Neural cell (in vitro differentiated cells): ENCODE measurements around the gene KDM2A. TPM values are rescaled to one million over a fixed set of nuclear protein-coding genes. Genes with fewer than 3 reads are reported as not detected.

Experiments
- H2AFZ ChIP-seq: fragments of 200-600, 300-800 bp; sonication (generic), shearing (Covaris generic); 2 replicates; pipeline ENCODE4 v1.6.0; 2014; ENCODE audit warnings: low read depth, mild to moderate bottlenecking, antibody characterized with exemption, low read length, moderate library complexity
- H3F3A ChIP-seq: fragments of 200-600 bp; shearing (Covaris generic); 2 replicates; pipeline ENCODE4 v1.6.1; 2016; ENCODE audit warnings: mild to moderate bottlenecking, moderate library complexity, mixed read lengths, antibody characterized with exemption, low read length; ENCODE audit not compliant: insufficient read depth, poor library complexity, severe bottlenecking
- H3K27ac ChIP-seq: fragments of 200-600, 300-800 bp; sonication (generic), shearing (Covaris generic); 2 replicates; pipeline ENCODE4 v1.5.1; 2014; ENCODE audit warnings: mild to moderate bottlenecking, low read length, moderate library complexity
- H3K27me3 ChIP-seq: fragments of 300-800, 200-600 bp; sonication (generic), shearing (Covaris generic); 2 replicates; pipeline ENCODE4 v1.6.0; 2014; ENCODE audit warnings: mild to moderate bottlenecking, low read depth, low read length, moderate library complexity; ENCODE audit not compliant: insufficient read depth
- H3K36me3 ChIP-seq: fragments of 300-800, 200-600 bp; sonication (generic), shearing (Covaris generic); 2 replicates; pipeline ENCODE4 v1.5.1; 2014; ENCODE audit warnings: mild to moderate bottlenecking, antibody characterized with exemption, low read length, moderate library complexity; ENCODE audit not compliant: insufficient read depth
- H3K4me2 ChIP-seq: fragments of 300-800, 200-600 bp; sonication (generic), shearing (Covaris generic); 2 replicates; pipeline ENCODE4 v1.6.0; 2014; ENCODE audit warnings: mild to moderate bottlenecking, low read length
- H3K4me3 ChIP-seq: fragments of 300-800, 200-600 bp; sonication (generic), shearing (Covaris generic); 2 replicates; pipeline ENCODE4 v1.5.1; 2014; ENCODE audit warnings: mild to moderate bottlenecking, low read length, moderate library complexity
- H3K79me2 ChIP-seq: fragments of 200-600 bp; shearing (Covaris generic); replicated peaks from 2 replicates; pipeline ENCODE4 v1.6.0; 2014; ENCODE audit warnings: mild to moderate bottlenecking, low read length, moderate library complexity; ENCODE audit not compliant: insufficient read depth
- H3K9ac ChIP-seq: fragments of 300-800, 200-600 bp; sonication (generic), shearing (Covaris generic); 2 replicates; pipeline ENCODE4 v1.6.1; 2016; ENCODE audit warnings: mild to moderate bottlenecking, low read length, mixed read lengths
- H3K9me2 ChIP-seq: fragments of 200-600 bp; shearing (Covaris generic); 2 replicates; pipeline ENCODE4 v1.6.1; 2016; ENCODE audit warnings: mild to moderate bottlenecking, low read length, mixed read lengths; ENCODE audit not compliant: insufficient read depth
- H3K9me3 ChIP-seq: fragments of 200-600, 300-800 bp; sonication (generic), shearing (Covaris generic); 2 replicates; pipeline ENCODE4 v1.6.1; 2016; ENCODE audit warnings: mild to moderate bottlenecking, mixed run types, low read length, moderate library complexity, mixed read lengths
- H4K20me1 ChIP-seq: fragments of 200-600 bp; shearing (Covaris generic); 2 replicates; pipeline ENCODE4 v1.6.1; 2016; ENCODE audit warnings: mild to moderate bottlenecking, mixed run types; ENCODE audit not compliant: insufficient read depth
- EP300 ChIP-seq: fragments of 450-650 bp; conservative IDR thresholded peaks from 2 replicates; pipeline ENCODE4 v1.6.1; 2014; ENCODE audit warnings: antibody characterized with exemption, mild to moderate bottlenecking, moderate library complexity; ENCODE audit not compliant: poor library complexity, severe bottlenecking
- EZH2 ChIP-seq: fragments of 200-600, 300-800 bp; shearing (Covaris generic), sonication (generic); IDR thresholded peaks from 2 replicates; pipeline ENCODE4 v1.6.1; 2014; ENCODE audit warnings: antibody characterized with exemption, low read length, borderline replicate concordance, mild to moderate bottlenecking; ENCODE audit not compliant: insufficient read depth, poor library complexity, severe bottlenecking
- MXI1 ChIP-seq: fragments of 450-650 bp; conservative IDR thresholded peaks from 2 replicates; pipeline ENCODE4 v1.6.1; 2014; ENCODE audit warnings: antibody characterized with exemption, mild to moderate bottlenecking; ENCODE audit not compliant: poor library complexity, severe bottlenecking
- POLR2AphosphoS5 ChIP-seq: IDR thresholded peaks from 2 replicates; pipeline ENCODE4 v1.6.1; 2012
- RAD21 ChIP-seq: fragments of 450-650 bp; conservative IDR thresholded peaks from 2 replicates; pipeline ENCODE4 v1.6.1; 2014; ENCODE audit warnings: antibody characterized with exemption, mild to moderate bottlenecking, moderate library complexity
- SMC3 ChIP-seq: fragments of 450-650 bp; conservative IDR thresholded peaks from 2 replicates; pipeline ENCODE4 v1.6.1; 2014; ENCODE audit warnings: antibody characterized with exemption, mild to moderate bottlenecking, moderate library complexity; ENCODE audit not compliant: poor library complexity
- TAF1 ChIP-seq: IDR thresholded peaks from 2 replicates; pipeline ENCODE4 v1.6.1; 2012; ENCODE audit warnings: low read depth
- polyA plus RNA-seq: library from polyadenylated mRNA; depleted of rRNA; stranded (reverse); fragments of >200 nt; gene quantifications from 2 replicates; pipeline ENCODE4 v1.2.3, GENCODE V29; 2014
- TF ChIP-seq, protein P1 (sequence below): IDR thresholded peaks from 2 replicates; pipeline ENCODE4 v1.6.1; 2012; ENCODE audit warnings: borderline replicate concordance
- TF ChIP-seq, protein P2 (sequence below): fragments of 450-650 bp; IDR thresholded peaks from 2 replicates; pipeline ENCODE4 v1.5.1; 2014; ENCODE audit warnings: antibody characterized with exemption, mild to moderate bottlenecking, moderate library complexity; ENCODE audit not compliant: poor library complexity, severe bottlenecking

The KDM2A gene
- polyA plus RNA-seq, 1 donor from 2014 or later = 12.4 TPM

DNA sequence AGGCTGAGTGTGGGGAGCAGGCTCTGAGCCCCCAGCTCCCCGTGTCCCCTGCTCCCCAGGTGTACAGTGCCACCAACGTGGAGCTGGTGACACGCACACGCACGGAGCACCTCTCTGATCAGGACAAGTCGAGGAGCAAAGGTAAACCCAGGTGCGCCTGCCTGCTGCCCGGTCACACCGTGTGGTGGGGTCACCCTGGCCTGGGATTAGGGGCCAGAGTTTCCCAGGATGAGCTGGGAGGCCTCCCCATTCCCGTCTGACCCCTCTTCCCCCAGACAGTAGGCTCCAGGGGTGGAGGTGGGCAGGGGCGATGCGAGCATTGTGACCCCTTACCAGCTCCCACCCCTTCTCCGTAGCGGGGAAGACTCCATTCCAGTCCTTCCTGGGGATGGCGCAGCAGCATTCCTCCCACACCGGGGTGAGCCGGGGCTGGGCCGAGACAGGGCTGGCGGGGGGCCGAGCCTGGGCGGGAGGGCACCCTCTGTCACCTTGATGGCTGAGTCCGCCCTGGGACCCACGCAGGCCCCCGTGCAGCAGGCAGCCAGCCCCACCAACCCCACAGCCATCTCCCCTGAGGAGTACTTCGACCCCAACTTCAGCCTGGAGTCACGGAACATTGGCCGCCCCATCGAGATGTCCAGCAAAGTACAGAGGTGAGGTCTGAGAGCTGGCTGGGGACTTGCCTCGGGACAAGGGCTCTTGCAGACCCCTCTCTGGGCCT, 180.6 kb downstream of the KDM2A start:
- Histone ChIP-seq H3K9me3 (no peaks in the 10 kb centered on the region), H4K20me1 (no peaks in the 10 kb centered on the region), H3K4me2 (no peak overlapping the region), H3K4me3 (no peak overlapping the region), H3K27ac (no peak overlapping the region), H3F3A (no peaks in the 10 kb centered on the region), H3K79me2 (no peaks in the 10 kb centered on the region), H2AFZ (no peak overlapping the region), H3K27me3 (peaks cover 17% of the 10 kb centered on the region), H3K9ac (no peak overlapping the region), H3K9me2 (no peaks in the 10 kb centered on the region), H3K36me3 (peaks cover 4% of the 10 kb centered on the region)
- no peak for TF ChIP-seq RAD21
- no peak for TF ChIP-seq SMC3
- TF ChIP-seq, protein P1, sequence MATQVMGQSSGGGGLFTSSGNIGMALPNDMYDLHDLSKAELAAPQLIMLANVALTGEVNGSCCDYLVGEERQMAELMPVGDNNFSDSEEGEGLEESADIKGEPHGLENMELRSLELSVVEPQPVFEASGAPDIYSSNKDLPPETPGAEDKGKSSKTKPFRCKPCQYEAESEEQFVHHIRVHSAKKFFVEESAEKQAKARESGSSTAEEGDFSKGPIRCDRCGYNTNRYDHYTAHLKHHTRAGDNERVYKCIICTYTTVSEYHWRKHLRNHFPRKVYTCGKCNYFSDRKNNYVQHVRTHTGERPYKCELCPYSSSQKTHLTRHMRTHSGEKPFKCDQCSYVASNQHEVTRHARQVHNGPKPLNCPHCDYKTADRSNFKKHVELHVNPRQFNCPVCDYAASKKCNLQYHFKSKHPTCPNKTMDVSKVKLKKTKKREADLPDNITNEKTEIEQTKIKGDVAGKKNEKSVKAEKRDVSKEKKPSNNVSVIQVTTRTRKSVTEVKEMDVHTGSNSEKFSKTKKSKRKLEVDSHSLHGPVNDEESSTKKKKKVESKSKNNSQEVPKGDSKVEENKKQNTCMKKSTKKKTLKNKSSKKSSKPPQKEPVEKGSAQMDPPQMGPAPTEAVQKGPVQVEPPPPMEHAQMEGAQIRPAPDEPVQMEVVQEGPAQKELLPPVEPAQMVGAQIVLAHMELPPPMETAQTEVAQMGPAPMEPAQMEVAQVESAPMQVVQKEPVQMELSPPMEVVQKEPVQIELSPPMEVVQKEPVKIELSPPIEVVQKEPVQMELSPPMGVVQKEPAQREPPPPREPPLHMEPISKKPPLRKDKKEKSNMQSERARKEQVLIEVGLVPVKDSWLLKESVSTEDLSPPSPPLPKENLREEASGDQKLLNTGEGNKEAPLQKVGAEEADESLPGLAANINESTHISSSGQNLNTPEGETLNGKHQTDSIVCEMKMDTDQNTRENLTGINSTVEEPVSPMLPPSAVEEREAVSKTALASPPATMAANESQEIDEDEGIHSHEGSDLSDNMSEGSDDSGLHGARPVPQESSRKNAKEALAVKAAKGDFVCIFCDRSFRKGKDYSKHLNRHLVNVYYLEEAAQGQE = no peak
- no peak for TF ChIP-seq POLR2AphosphoS5
- no peak for TF ChIP-seq TAF1
- no peak for TF ChIP-seq EP300
- TF ChIP-seq, protein P2, sequence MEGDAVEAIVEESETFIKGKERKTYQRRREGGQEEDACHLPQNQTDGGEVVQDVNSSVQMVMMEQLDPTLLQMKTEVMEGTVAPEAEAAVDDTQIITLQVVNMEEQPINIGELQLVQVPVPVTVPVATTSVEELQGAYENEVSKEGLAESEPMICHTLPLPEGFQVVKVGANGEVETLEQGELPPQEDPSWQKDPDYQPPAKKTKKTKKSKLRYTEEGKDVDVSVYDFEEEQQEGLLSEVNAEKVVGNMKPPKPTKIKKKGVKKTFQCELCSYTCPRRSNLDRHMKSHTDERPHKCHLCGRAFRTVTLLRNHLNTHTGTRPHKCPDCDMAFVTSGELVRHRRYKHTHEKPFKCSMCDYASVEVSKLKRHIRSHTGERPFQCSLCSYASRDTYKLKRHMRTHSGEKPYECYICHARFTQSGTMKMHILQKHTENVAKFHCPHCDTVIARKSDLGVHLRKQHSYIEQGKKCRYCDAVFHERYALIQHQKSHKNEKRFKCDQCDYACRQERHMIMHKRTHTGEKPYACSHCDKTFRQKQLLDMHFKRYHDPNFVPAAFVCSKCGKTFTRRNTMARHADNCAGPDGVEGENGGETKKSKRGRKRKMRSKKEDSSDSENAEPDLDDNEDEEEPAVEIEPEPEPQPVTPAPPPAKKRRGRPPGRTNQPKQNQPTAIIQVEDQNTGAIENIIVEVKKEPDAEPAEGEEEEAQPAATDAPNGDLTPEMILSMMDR = no peak
- no peak for TF ChIP-seq EZH2
- no peak for TF ChIP-seq MXI1

DNA sequence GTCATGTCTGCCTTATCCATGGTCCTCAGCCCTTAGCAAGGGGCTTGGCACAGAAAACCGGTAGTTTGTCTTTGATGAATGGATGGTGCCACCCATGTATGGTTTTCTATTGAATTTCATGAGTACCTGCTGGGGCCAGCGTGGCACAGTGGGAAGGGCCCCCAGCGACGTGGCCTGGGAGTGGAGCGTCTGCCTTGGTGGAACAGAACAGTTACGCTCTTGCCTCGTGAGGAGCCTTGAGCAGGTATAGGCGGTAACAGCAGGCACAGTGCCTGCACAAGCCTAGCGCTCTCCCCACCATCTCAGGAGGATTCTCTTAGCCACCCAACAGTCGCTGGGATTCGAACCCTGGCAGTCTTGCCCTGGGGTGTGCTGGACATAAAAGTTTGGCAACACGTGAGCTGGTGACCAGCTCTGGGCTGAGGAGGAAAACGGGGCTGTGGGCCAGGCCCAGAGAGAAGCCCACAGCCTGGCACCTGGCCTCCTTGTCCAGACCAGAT, 181.2 kb downstream of the KDM2A start:
- Histone ChIP-seq H4K20me1 (no peaks in the 10 kb centered on the region), H3K9me2 (no peaks in the 10 kb centered on the region), H3K9me3 (no peaks in the 10 kb centered on the region), H3K4me2 (no peak overlapping the region), H3K4me3 (no peak overlapping the region), H3K9ac (no peak overlapping the region), H3K79me2 (no peaks in the 10 kb centered on the region), H2AFZ (no peak overlapping the region), H3F3A (no peaks in the 10 kb centered on the region), H3K27ac (no peak overlapping the region), H3K36me3 (peaks cover 4% of the 10 kb centered on the region), H3K27me3 (peaks cover 17% of the 10 kb centered on the region)
- no peak for TF ChIP-seq EP300
